Measurements from ENCODE around the gene FAM114A1.
"Not testable (repeated sequence)": the region's sequence is repeated elsewhere in the genome, so short reads cannot be mapped to it uniquely, and the experiment has no call there.

Gene FAM114A1

DNA sequence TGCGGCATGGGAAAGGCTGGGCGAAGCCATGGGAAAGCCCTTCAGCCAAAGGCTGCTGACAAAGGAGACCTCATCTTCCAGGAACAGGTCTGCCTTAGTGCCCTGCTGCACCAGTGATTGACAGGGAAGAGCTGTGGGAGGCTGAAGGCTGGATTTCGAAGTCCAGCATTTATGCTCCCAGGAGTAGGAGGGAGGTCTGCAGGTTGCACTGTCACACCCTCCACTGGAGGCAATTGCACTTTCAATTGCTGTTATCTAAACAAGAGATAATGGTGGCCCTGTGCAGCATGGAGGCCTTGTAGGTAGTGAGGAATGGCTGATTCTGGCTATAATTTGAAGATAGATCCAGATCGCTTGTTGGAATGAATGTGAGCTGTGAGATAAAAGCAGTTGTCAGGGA is 43.7 kb downstream of the FAM114A1 start:
- H3K36me3 ChIP-seq = peaks cover 13% of the 10 kb centered on the region
- peaks cover under 1% of the 10 kb centered on the region for H3K9me3 ChIP-seq (ENCODE audit: severe bottlenecking)
- no peak overlapping the region for H3K27ac ChIP-seq
- TF ChIP-seq CTCF (IDR thresholded peaks at IDR 0.05; ENCODE audit: low read depth, low read length) = no peak
- H3K27me3 ChIP-seq (ENCODE audit: insufficient read depth, low read depth, severe bottlenecking) = no peaks in the 10 kb centered on the region
- no peak overlapping the region for H3K4me3 ChIP-seq (ENCODE audit: low read depth, low read length)
- DNase-seq = no peak

- peaks cover 10% of the 10 kb centered on the region for H3K36me3 ChIP-seq
- TF ChIP-seq CTCF (IDR thresholded peaks at IDR 0.05; ENCODE audit: low read depth, low read length) = no peak
- H3K27ac ChIP-seq = no peak overlapping the region
- H3K9me3 ChIP-seq (ENCODE audit: severe bottlenecking) = peaks cover 2% of the 10 kb centered on the region
- H3K27me3 ChIP-seq (ENCODE audit: insufficient read depth, low read depth, severe bottlenecking) = no peaks in the 10 kb centered on the region
- no peak for DNase-seq
- no peak overlapping the region for H3K4me3 ChIP-seq (ENCODE audit: low read depth, low read length)
Measured at GRCh38 chr4:38914854-38915253, 47.2 kb downstream of the FAM114A1 start.

- not testable (repeated sequence) for H3K27me3 ChIP-seq (ENCODE audit: insufficient read depth, low read depth, severe bottlenecking); H3K4me3 ChIP-seq (ENCODE audit: low read depth, low read length); H3K9me3 ChIP-seq (ENCODE audit: severe bottlenecking); H3K27ac ChIP-seq; DNase-seq; H3K36me3 ChIP-seq
Measured at GRCh38 chr4:38916267-38916666, 48.7 kb downstream of the FAM114A1 start.

GRCh38 chr4:38917481-38918025 is 49.9 kb downstream of the FAM114A1 start:
- H3K36me3 ChIP-seq = peaks cover 10% of the 10 kb centered on the region
- no peak for DNase-seq
- H3K4me3 ChIP-seq (ENCODE audit: low read depth, low read length) = no peak overlapping the region
- H3K27ac ChIP-seq = no peak overlapping the region
- no peaks in the 10 kb centered on the region for H3K27me3 ChIP-seq (ENCODE audit: insufficient read depth, low read depth, severe bottlenecking)
- TF ChIP-seq CTCF (IDR thresholded peaks at IDR 0.05; ENCODE audit: low read depth, low read length) = no peak
- H3K9me3 ChIP-seq (ENCODE audit: severe bottlenecking) = peaks cover 2% of the 10 kb centered on the region

DNA sequence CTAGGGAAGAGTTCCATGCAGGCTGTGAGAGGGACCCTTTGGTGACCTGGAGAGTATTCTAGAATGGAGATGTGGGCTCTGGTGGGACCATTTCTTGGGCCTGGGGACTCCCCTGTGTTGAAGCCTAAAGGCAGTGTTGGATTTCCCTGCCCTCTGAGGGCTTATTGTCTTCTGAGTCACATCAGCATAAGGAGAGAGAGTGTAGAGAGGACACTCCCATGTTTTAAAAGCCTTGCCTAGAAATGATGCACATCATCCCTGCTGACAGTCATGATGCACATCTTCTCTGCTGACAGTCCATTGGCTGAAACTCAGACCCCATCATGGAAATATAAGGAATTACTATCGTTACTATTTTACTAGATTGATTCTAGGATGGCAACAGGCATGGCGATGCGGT is 51.9 kb downstream of the FAM114A1 start:
- no peak for TF ChIP-seq CTCF (IDR thresholded peaks at IDR 0.05; ENCODE audit: low read depth, low read length)
- Histone ChIP-seq H3K9me3 (ENCODE audit: severe bottlenecking) (peaks cover 2% of the 10 kb centered on the region), H3K27me3 (ENCODE audit: insufficient read depth, low read depth, severe bottlenecking) (no peaks in the 10 kb centered on the region), H3K27ac (no peak overlapping the region), H3K36me3 (peaks cover 10% of the 10 kb centered on the region), H3K4me3 (ENCODE audit: low read depth, low read length) (no peak overlapping the region)
- no peak for DNase-seq

GRCh38 chr4:38920186-38920585 is 52.6 kb downstream of the FAM114A1 start:
- Histone ChIP-seq H3K36me3 (peaks cover 10% of the 10 kb centered on the region), H3K27ac (no peak overlapping the region), H3K4me3 (ENCODE audit: low read depth, low read length) (no peak overlapping the region), H3K9me3 (ENCODE audit: severe bottlenecking) (peaks cover 2% of the 10 kb centered on the region), H3K27me3 (ENCODE audit: insufficient read depth, low read depth, severe bottlenecking) (no peaks in the 10 kb centered on the region)
- TF ChIP-seq CTCF (IDR thresholded peaks at IDR 0.05; ENCODE audit: low read depth, low read length) = no peak
- DNase-seq = no peak
